ENCODE results near the gene CDH23.

CDH23 gene

DNA sequence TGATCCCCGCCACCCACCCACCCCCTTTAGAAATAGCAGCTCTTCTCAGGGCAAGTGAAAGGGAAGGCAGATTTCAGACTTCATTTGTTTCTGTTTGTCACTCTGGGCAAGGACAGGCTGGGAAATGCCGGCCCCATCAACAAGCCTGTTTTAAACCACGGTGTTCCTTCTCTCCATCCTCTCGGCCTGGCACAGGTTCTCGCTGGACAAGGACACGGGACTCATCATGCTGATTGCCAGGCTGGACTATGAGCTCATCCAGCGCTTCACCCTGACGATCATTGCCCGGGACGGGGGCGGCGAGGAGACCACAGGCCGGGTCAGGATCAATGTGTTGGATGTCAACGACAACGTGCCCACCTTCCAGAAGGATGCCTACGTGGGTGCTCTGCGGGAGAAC is 280.5 kb downstream of the CDH23 start:
- Histone ChIP-seq H3K27me3 (ENCODE audit: insufficient read depth, low read depth) (peaks cover 67% of the 10 kb centered on the region; the same call in 1 of the 2 replicates), H3K79me2 (ENCODE audit: insufficient read depth, low read depth) (no peaks in the 10 kb centered on the region), H3K9ac (no peak overlapping the region), H3K4me3 (IDR thresholded peaks at IDR 0.05; ENCODE audit: insufficient read depth, low read depth, low read length) (no peak overlapping the region), H2AFZ (ENCODE audit: low read depth) (no peak overlapping the region), H3K4me1 (ENCODE audit: low read depth, poor library complexity, severe bottlenecking) (no peaks in the 10 kb centered on the region), H3K27ac (no peak overlapping the region), H4K20me1 (ENCODE audit: insufficient read depth) (no peaks in the 10 kb centered on the region), H3K36me3 (ENCODE audit: insufficient read depth) (no peaks in the 10 kb centered on the region), H3K4me2 (no peak overlapping the region)
- TF ChIP-seq, protein P1, sequence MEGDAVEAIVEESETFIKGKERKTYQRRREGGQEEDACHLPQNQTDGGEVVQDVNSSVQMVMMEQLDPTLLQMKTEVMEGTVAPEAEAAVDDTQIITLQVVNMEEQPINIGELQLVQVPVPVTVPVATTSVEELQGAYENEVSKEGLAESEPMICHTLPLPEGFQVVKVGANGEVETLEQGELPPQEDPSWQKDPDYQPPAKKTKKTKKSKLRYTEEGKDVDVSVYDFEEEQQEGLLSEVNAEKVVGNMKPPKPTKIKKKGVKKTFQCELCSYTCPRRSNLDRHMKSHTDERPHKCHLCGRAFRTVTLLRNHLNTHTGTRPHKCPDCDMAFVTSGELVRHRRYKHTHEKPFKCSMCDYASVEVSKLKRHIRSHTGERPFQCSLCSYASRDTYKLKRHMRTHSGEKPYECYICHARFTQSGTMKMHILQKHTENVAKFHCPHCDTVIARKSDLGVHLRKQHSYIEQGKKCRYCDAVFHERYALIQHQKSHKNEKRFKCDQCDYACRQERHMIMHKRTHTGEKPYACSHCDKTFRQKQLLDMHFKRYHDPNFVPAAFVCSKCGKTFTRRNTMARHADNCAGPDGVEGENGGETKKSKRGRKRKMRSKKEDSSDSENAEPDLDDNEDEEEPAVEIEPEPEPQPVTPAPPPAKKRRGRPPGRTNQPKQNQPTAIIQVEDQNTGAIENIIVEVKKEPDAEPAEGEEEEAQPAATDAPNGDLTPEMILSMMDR (conservative IDR thresholded peaks at IDR 0.05; ENCODE audit: low read depth, low read length): no peak

DNA sequence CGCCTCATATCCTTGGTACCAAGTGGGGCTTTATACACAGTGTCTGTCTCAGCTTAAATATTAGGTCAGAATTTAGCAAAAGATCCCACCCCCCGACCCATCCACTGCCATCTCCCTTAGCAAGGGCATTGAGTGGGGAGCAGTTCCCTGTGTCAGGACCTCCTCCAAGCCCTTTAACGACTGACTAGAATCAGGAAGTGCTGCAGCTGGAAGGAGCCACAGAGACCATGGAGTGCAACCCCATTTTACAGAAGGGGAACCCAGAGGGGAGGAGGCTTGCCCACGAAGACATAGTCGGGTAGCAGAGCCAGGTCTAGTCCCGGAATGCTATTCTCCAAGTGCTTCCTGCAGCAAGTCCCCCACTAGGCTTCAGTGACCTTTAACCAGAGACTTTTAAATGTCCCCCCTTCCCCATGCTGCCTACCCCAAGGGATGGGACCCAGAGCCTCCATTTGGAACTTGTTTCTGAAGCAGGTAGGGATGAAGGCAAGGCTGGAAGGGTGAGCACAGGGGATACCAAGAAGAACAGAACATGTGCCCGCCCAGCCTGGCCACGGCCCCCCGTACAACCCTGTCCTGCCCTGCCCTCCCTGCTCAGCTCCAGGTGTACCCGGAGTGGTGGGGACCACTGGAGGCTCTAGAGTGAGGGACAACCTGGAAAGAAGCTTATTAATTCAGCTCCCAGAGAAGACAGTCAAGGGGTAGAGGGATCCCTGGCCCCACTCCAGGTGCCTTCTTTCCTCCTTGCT is 281.5 kb downstream of the CDH23 start:
- no peak overlapping the region for H2AFZ ChIP-seq (ENCODE audit: low read depth)
- TF ChIP-seq, protein P1 (conservative IDR thresholded peaks at IDR 0.05; ENCODE audit: low read depth, low read length): no peak
- no peak overlapping the region for H3K4me2 ChIP-seq
- no peaks in the 10 kb centered on the region for H3K36me3 ChIP-seq (ENCODE audit: insufficient read depth)
- no peaks in the 10 kb centered on the region for H3K4me1 ChIP-seq (ENCODE audit: low read depth, poor library complexity, severe bottlenecking)
- H3K79me2 ChIP-seq (ENCODE audit: insufficient read depth, low read depth): no peaks in the 10 kb centered on the region
- H3K27ac ChIP-seq: no peak overlapping the region
- no peak overlapping the region for H3K4me3 ChIP-seq (IDR thresholded peaks at IDR 0.05; ENCODE audit: insufficient read depth, low read depth, low read length)
- H4K20me1 ChIP-seq (ENCODE audit: insufficient read depth): no peaks in the 10 kb centered on the region
- H3K9ac ChIP-seq: no peak overlapping the region
- peaks cover 72% of the 10 kb centered on the region; the same call in 1 of the 2 replicates for H3K27me3 ChIP-seq (ENCODE audit: insufficient read depth, low read depth)

DNA sequence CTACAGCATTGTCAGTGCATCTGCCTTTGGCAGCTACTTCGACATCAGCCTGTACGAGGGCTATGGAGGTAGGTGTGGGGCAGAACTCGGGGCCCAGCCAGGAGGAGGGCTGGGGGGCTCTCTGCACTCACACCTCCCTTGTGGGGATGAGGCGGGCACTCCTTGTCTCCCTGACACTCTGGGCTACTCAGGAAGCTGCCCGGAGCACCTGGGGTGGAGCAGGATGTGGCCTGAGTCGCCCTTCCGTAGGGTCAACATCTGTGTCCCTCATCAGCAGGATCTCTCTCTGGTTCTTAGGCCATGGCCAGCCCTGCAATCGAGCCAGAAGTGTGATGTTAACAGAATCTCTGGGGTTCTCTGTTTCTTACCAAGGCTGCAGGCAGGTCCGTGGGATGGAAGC is 282.7 kb downstream of the CDH23 start:
- Histone ChIP-seq H3K4me2 (no peak overlapping the region), H3K27ac (no peak overlapping the region), H3K36me3 (ENCODE audit: insufficient read depth) (no peaks in the 10 kb centered on the region), H3K27me3 (ENCODE audit: insufficient read depth, low read depth) (peaks cover 77% of the 10 kb centered on the region), H4K20me1 (ENCODE audit: insufficient read depth) (no peaks in the 10 kb centered on the region), H2AFZ (ENCODE audit: low read depth) (no peak overlapping the region), H3K4me1 (ENCODE audit: low read depth, poor library complexity, severe bottlenecking) (no peaks in the 10 kb centered on the region), H3K79me2 (ENCODE audit: insufficient read depth, low read depth) (no peaks in the 10 kb centered on the region), H3K4me3 (IDR thresholded peaks at IDR 0.05; ENCODE audit: insufficient read depth, low read depth, low read length) (no peak overlapping the region), H3K9ac (no peak overlapping the region)
- TF ChIP-seq, protein P1 (conservative IDR thresholded peaks at IDR 0.05; ENCODE audit: low read depth, low read length): no peak

DNA sequence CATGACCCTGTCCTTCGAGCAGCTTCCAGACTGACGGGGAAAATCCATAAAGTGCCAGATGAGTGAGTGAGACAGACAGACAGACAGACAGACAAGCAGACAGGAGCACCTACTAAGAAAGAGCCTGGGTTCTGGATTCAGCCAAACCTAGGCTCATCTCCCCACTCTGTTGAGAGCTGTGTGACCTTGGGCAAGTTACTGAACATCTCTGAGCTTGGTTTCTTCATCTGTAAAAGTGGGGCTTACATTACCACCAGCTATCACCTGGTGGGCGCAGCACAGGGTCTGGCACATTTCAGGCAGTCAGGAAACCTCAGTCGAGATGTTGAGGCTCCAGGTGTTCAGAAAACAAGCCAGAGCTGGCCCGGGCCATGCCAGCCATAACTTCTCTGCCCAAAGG is 285.3 kb downstream of the CDH23 start:
- Histone ChIP-seq H3K36me3 (ENCODE audit: insufficient read depth) (no peaks in the 10 kb centered on the region), H3K27me3 (ENCODE audit: insufficient read depth, low read depth) (peaks cover 89% of the 10 kb centered on the region), H3K4me2 (no peak overlapping the region), H3K79me2 (ENCODE audit: insufficient read depth, low read depth) (no peaks in the 10 kb centered on the region), H3K27ac (no peak overlapping the region), H3K4me3 (IDR thresholded peaks at IDR 0.05; ENCODE audit: insufficient read depth, low read depth, low read length) (no peak overlapping the region), H3K4me1 (ENCODE audit: low read depth, poor library complexity, severe bottlenecking) (no peaks in the 10 kb centered on the region), H4K20me1 (ENCODE audit: insufficient read depth) (no peaks in the 10 kb centered on the region), H2AFZ (ENCODE audit: low read depth) (no peak overlapping the region), H3K9ac (no peak overlapping the region)
- TF ChIP-seq, protein P1 (conservative IDR thresholded peaks at IDR 0.05; ENCODE audit: low read depth, low read length): no peak
